HUES6 (cell line): ENCODE results near the gene POP7.

Experiments
- H3K27ac ChIP-seq: 2 replicates; pipeline ENCODE4 v1.7.0; 2013; ENCODE audit warnings: low read depth, mild to moderate bottlenecking, low read length, inconsistent platforms
- H3K27me3 ChIP-seq: 2 replicates; pipeline ENCODE4 v1.6.1; 2013; ENCODE audit warnings: low read length; ENCODE audit not compliant: control insufficient read depth, insufficient read depth
- H3K36me3 ChIP-seq: 2 replicates; pipeline ENCODE4 v1.6.1; 2013; ENCODE audit warnings: low read length; ENCODE audit not compliant: control insufficient read depth, insufficient read depth
- H3K4me1 ChIP-seq: 2 replicates; pipeline ENCODE4 v1.6.1; 2013; ENCODE audit warnings: low read length; ENCODE audit not compliant: control insufficient read depth, insufficient read depth
- H3K4me3 ChIP-seq: 2 replicates; pipeline ENCODE4 v1.5.1; 2013; ENCODE audit warnings: low read depth, low read length
- H3K9ac ChIP-seq: one replicate; pipeline ENCODE4 v1.6.1; 2013; ENCODE audit warnings: mild to moderate bottlenecking, low read length
- H3K9me3 ChIP-seq: 2 replicates; pipeline ENCODE4 v1.6.1; 2013; ENCODE audit warnings: low read depth, low read length; ENCODE audit not compliant: control insufficient read depth, insufficient read depth

The POP7 gene

DNA sequence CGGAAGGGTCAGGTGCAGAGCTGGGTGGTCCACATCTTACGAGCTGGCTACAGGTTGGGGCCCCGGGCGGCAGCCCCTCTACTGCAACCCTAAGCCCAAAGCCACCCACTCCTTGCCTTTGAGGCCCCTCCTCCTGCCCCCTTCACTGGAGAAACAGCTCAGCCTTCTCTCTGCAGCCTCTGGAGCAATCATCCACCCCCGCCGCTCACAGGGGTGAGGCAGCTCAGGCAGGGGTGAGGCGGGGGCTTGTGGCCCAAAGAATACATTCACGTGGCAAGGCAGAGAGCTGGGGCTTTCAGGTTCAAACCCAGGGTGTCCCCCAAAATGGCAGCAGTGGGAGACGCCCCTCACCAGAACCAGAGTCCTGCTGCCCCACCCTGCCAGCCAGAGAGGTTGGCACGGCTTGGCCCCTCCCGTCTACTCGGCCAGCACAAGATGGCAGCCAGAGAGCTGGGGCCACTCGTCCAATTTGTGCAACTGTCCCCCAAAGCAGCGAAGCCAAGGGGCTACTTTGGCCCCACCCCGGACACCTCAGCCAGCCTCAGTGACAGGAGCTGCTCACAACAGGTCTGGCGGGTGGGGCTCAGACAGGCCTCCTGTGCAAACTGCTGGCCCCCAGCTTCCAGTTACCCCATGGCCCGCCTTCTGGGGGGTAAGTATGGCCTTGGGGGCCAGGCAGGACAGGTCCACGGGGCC is 25.2 kb upstream of the POP7 start:
- Histone ChIP-seq H3K27ac (no peak overlapping the region), H3K36me3 (peaks cover 87% of the 10 kb centered on the region)

GRCh38 chr7:100681491-100682227 is 24.3 kb upstream of the POP7 start:
- Histone ChIP-seq H3K27ac (no peak overlapping the region), H3K9me3 (no peaks in the 10 kb centered on the region), H3K4me3 (no peak overlapping the region), H3K4me1 (peaks cover 19% of the 10 kb centered on the region), H3K9ac (no peak overlapping the region), H3K27me3 (no peaks in the 10 kb centered on the region), H3K36me3 (peaks cover 94% of the 10 kb centered on the region)

More for the DNA sequence above, 25.2 kb upstream of the POP7 start:
- no peaks in the 10 kb centered on the region for H3K27me3 ChIP-seq
- H3K9me3 ChIP-seq: no peaks in the 10 kb centered on the region
- peaks cover 19% of the 10 kb centered on the region for H3K4me1 ChIP-seq
- H3K9ac ChIP-seq: no peak overlapping the region
- no peak overlapping the region for H3K4me3 ChIP-seq

- Histone ChIP-seq H3K27ac (no peak overlapping the region), H3K9me3 (no peaks in the 10 kb centered on the region), H3K27me3 (no peaks in the 10 kb centered on the region), H3K4me3 (no peak overlapping the region), H3K4me1 (peaks cover 19% of the 10 kb centered on the region), H3K9ac (no peak overlapping the region), H3K36me3 (peaks cover 94% of the 10 kb centered on the region)
These were observed 23.6 kb upstream of the POP7 start for GRCh38 chr7:100682228-100682741.

DNA sequence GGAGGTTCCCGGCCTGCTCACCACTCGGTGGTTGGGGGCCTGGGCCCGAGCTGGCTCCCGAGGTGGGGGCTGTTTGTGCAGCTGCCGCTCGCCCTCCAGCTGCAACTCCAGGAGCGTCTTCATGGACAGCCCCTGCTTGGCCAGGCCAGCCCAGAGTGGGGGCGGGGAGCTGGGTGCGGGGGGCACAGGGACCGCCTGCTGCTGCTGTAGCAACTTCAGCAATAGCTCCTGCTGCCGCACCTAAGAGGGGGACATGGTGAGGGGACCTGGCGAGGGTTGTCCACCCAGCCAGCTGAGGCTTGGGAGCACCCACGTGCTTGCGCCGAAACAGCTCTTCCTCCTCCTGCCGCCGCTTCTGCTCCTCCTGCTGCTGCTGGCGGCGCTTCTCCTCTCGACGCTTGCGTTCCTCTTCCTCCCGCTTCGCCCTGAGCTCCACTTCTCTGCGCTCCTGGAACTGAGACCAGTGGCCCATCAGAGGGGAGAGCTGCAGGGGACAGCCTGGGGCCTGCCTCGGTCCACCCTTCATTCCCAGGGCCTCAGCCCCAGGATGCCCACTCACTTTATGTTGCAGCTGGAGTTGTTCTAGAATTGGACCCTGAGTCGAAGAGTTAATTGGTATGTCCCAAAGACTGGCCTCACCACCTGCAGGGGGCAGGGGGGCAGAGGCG is 22.8 kb upstream of the POP7 start:
- H3K4me1 ChIP-seq: peaks cover 19% of the 10 kb centered on the region
- peaks cover 93% of the 10 kb centered on the region for H3K36me3 ChIP-seq
- no peaks in the 10 kb centered on the region for H3K27me3 ChIP-seq
- no peak overlapping the region for H3K4me3 ChIP-seq
- no peak overlapping the region for H3K9ac ChIP-seq
- H3K27ac ChIP-seq: no peak overlapping the region
- H3K9me3 ChIP-seq: no peaks in the 10 kb centered on the region

DNA sequence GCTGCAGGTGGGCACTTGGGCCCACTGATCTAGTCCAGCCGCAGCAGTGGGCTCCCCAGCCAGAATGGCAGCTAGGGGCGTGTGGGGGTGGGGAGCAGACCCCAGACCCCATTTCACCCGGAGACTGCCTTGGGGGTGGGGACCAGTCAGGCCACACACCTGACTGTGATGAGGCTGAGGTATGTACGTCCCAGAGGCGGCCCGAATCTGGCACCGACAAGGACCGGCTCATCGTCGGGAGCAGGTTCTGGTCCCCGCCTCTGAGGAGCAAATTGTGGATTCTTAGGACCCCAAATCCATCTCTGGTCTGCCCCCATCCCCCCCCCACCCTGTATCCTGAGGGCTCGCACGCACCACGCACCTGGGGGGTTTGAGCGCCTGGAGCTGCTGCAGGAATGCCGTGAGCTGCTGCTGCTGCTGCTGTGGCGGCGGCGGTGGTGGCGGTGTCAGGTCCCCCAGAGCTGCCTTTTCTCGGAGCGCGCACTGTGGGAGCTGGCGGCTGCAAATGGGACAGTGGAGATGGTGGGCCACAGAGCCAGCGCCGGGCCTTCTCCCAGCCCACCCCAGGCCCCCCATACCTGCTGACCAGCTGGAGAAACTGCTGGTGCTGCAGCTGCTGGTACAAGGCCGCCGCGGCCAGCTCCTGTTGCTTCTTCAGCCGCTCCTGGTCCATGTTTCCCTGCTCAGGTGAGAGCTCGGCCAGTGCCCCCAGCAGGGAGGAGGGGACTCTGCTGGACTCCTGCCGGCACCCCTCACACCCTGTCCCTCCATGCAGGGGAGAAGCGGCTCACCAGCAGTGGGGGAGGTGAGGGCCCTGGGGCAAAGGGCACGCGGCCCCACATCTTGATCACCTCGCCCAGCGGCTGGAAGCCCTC is 22.0 kb upstream of the POP7 start:
- Histone ChIP-seq H3K27me3 (no peaks in the 10 kb centered on the region), H3K36me3 (peaks cover 95% of the 10 kb centered on the region), H3K4me3 (no peak overlapping the region), H3K4me1 (peaks cover 19% of the 10 kb centered on the region), H3K27ac (no peak overlapping the region), H3K9ac (no peak overlapping the region), H3K9me3 (no peaks in the 10 kb centered on the region)

DNA sequence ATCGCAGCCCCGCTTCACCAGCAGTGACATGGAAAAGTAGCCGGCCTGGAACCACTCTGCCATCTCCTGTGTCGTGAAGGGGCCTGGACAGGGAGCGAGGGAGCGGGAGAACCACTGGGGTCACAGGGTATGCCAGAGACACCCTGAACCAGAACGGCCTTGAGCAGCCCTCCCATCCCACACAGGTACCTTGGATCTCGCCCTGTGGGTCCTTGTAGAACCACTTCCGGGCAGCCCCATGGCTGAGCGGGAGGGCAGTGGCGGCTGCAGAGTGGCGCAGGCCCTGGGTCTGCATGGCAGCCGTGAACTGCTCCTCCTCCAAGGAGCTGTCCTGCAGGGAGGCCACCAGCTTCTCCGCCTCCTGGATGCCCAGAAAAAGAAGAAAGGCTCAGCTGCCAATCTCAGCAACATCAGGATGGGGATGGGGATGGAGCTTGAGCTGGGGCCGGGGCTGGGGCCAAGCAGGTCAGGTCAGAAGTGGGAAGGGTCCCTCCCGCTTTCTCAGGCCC is 21.3 kb upstream of the POP7 start:
- Histone ChIP-seq H3K9ac (no peak overlapping the region), H3K36me3 (peaks cover 96% of the 10 kb centered on the region), H3K4me3 (no peak overlapping the region), H3K4me1 (peaks cover 19% of the 10 kb centered on the region; the same call in 1 of the 2 replicates), H3K27ac (no peak overlapping the region), H3K27me3 (no peaks in the 10 kb centered on the region), H3K9me3 (no peaks in the 10 kb centered on the region)

DNA sequence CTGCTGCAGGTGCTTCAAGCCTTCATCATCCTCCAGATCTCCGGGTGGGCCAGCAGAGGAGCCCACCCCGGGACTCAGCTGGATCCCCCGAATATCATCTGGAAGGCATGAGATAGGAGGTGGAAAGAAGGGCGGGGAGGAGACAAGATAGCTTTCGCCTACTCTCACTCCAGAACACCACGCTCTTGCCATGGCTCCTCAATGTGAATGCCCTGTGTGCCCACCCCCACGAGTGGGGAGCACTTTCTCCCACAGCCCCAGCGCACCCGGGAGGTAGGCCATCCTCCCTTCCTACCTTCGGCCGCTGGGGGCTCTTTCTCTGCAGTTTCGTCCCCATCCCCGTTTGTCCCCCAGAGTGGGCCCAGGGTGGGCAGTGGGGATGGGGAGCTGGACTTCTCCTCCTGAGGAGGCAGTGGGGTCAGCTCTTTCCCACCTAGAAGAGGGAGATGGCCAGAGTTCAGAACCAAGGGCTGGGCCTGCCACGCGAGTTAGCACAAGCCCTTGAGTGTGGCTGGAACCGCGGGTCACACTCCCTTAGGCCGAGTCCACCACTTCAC is 20.8 kb upstream of the POP7 start:
- Histone ChIP-seq H3K4me1 (peaks cover 19% of the 10 kb centered on the region; the same call in 1 of the 2 replicates), H3K27ac (no peak overlapping the region), H3K4me3 (no peak overlapping the region), H3K9me3 (no peaks in the 10 kb centered on the region), H3K27me3 (no peaks in the 10 kb centered on the region), H3K36me3 (peaks cover 95% of the 10 kb centered on the region), H3K9ac (no peak overlapping the region)

GRCh38 chr7:100685631-100686145 is 20.2 kb upstream of the POP7 start:
- H3K9me3 ChIP-seq: no peaks in the 10 kb centered on the region
- H3K9ac ChIP-seq: no peak overlapping the region
- no peaks in the 10 kb centered on the region for H3K27me3 ChIP-seq
- peaks cover 14% of the 10 kb centered on the region; the same call in 1 of the 2 replicates for H3K4me1 ChIP-seq
- H3K27ac ChIP-seq: no peak overlapping the region
- no peak overlapping the region for H3K4me3 ChIP-seq
- H3K36me3 ChIP-seq: peaks cover 90% of the 10 kb centered on the region

- no peaks in the 10 kb centered on the region for H3K27me3 ChIP-seq
- no peak overlapping the region for H3K4me3 ChIP-seq
- peaks cover 17% of the 10 kb centered on the region; the same call in 1 of the 2 replicates for H3K4me1 ChIP-seq
- no peak overlapping the region for H3K9ac ChIP-seq
- H3K36me3 ChIP-seq: peaks cover 89% of the 10 kb centered on the region
- H3K9me3 ChIP-seq: no peaks in the 10 kb centered on the region
- no peak overlapping the region for H3K27ac ChIP-seq
These were observed 19.6 kb upstream of the POP7 start for GRCh38 chr7:100686201-100686821.
